GM19397 (cell line): ENCODE data around the gene C1orf94.

Experiments used
- ATAC-seq: cut with Tn5 transposase; IDR thresholded peaks from one replicate; pipeline ENCODE4 v1.9.1; 2021; ENCODE audit warnings: mild to moderate bottlenecking, moderate library complexity; ENCODE audit not compliant: unreplicated experiment

C1orf94 gene

GRCh38 chr1:34176830-34177603 is at the start of gene C1orf94:
C1orf94 (plus strand) TSS chr1:34176907; CDS start chr1:34177790, 883 bp downstream.
- no peak for ATAC-seq

GRCh38 chr1:34127006-34128000 is 49.4 kb upstream of the C1orf94 start:
- ATAC-seq: no peak

GRCh38 chr1:34128186-34128889 is 48.4 kb upstream of the C1orf94 start:
- no peak for ATAC-seq

GRCh38 chr1:34129630-34130029 is 47.1 kb upstream of the C1orf94 start:
- ATAC-seq: no peak

- ATAC-seq: no peak
Measured at GRCh38 chr1:34130306-34130705, 46.4 kb upstream of the C1orf94 start.

GRCh38 chr1:34131396-34132160 is 45.1 kb upstream of the C1orf94 start:
- ATAC-seq: no peak

- no peak for ATAC-seq
Measured at GRCh38 chr1:34132161-34132420, 44.6 kb upstream of the C1orf94 start.

- ATAC-seq: no peak
Measured at GRCh38 chr1:34137411-34137810, 39.3 kb upstream of the C1orf94 start.

GRCh38 chr1:34140011-34140676 is 36.6 kb upstream of the C1orf94 start:
- no peak for ATAC-seq

- no peak for ATAC-seq
Measured at GRCh38 chr1:34143975-34144374, 32.7 kb upstream of the C1orf94 start.

GRCh38 chr1:34144766-34145165 is 31.9 kb upstream of the C1orf94 start:
- no peak for ATAC-seq

- ATAC-seq: no peak
Measured at GRCh38 chr1:34147301-34147700, 29.4 kb upstream of the C1orf94 start.

GRCh38 chr1:34149501-34149900 is 27.2 kb upstream of the C1orf94 start:
- ATAC-seq: no peak

- ATAC-seq: no peak
Measured at GRCh38 chr1:34153246-34153645, 23.5 kb upstream of the C1orf94 start.

- ATAC-seq: no peak
Measured at GRCh38 chr1:34155860-34156259, 20.8 kb upstream of the C1orf94 start.

- ATAC-seq: no peak
Measured at GRCh38 chr1:34156739-34157138, 20.0 kb upstream of the C1orf94 start.

GRCh38 chr1:34162852-34163766 is 13.6 kb upstream of the C1orf94 start:
- ATAC-seq: peak; percentile 70

GRCh38 chr1:34163792-34164731 is 12.6 kb upstream of the C1orf94 start:
- no peak for ATAC-seq
